ENCODE measurements around the gene GSKIP.

GSKIP gene

GRCh38 chr14:96370528-96370927 is 7.2 kb downstream of the GSKIP start:
- no peak for DNase-seq
- in situ Hi-C loops (cut with MboI; ENCODE audit: low pct_unique_long_range_greater_than_20kb, low sequenced_read_pairs) = no loop called here

- in situ Hi-C loops (cut with MboI; ENCODE audit: low pct_unique_long_range_greater_than_20kb, low sequenced_read_pairs) = no loop called here
- no peak for DNase-seq
Measured at GRCh38 chr14:96373538-96373937, 10.2 kb downstream of the GSKIP start.

- in situ Hi-C loops (cut with MboI; ENCODE audit: low pct_unique_long_range_greater_than_20kb, low sequenced_read_pairs) = no loop called here
- DNase-seq = no peak
Measured at GRCh38 chr14:96376093-96376492, 12.8 kb downstream of the GSKIP start.

- no peak for DNase-seq
Measured at GRCh38 chr14:96380735-96381134, 17.4 kb downstream of the GSKIP start.

GRCh38 chr14:96383445-96383844 is 20.1 kb downstream of the GSKIP start:
- no peak for DNase-seq
- in situ Hi-C loops (cut with MboI; ENCODE audit: low pct_unique_long_range_greater_than_20kb, low sequenced_read_pairs) = no loop called here

More at GRCh38 chr14:96380735-96381134, 17.4 kb downstream of the GSKIP start:
- in situ Hi-C loops (cut with MboI; ENCODE audit: low pct_unique_long_range_greater_than_20kb, low sequenced_read_pairs) = no loop called here

GRCh38 chr14:96384053-96384452 is 20.7 kb downstream of the GSKIP start:
- no peak for DNase-seq
- in situ Hi-C loops (cut with MboI; ENCODE audit: low pct_unique_long_range_greater_than_20kb, low sequenced_read_pairs) = no loop called here

GRCh38 chr14:96384740-96385139 is 21.4 kb downstream of the GSKIP start:
- no peak for DNase-seq
- in situ Hi-C loops (cut with MboI; ENCODE audit: low pct_unique_long_range_greater_than_20kb, low sequenced_read_pairs) = no loop called here

GRCh38 chr14:96385385-96385784 is 22.1 kb downstream of the GSKIP start:
- in situ Hi-C loops (cut with MboI; ENCODE audit: low pct_unique_long_range_greater_than_20kb, low sequenced_read_pairs) = no loop called here
- no peak for DNase-seq

GRCh38 chr14:96390965-96391292 is 27.6 kb downstream of the GSKIP start:
- in situ Hi-C loops (cut with MboI; ENCODE audit: low pct_unique_long_range_greater_than_20kb, low sequenced_read_pairs) = no loop called here
- no peak for DNase-seq

GRCh38 chr14:96391293-96392118 is 28.2 kb downstream of the GSKIP start:
- in situ Hi-C loops (cut with MboI; ENCODE audit: low pct_unique_long_range_greater_than_20kb, low sequenced_read_pairs) = no loop called here
- peak; percentile 76 for DNase-seq

- in situ Hi-C loops (cut with MboI; ENCODE audit: low pct_unique_long_range_greater_than_20kb, low sequenced_read_pairs) = no loop called here
- DNase-seq = no peak
Measured at GRCh38 chr14:96393071-96393691, 29.9 kb downstream of the GSKIP start.

- no peak for DNase-seq
- in situ Hi-C loops (cut with MboI; ENCODE audit: low pct_unique_long_range_greater_than_20kb, low sequenced_read_pairs) = no loop called here
Measured at GRCh38 chr14:96394047-96394815, 30.9 kb downstream of the GSKIP start.

- in situ Hi-C loops (cut with MboI; ENCODE audit: low pct_unique_long_range_greater_than_20kb, low sequenced_read_pairs) = no loop called here
- DNase-seq = no peak
Measured at GRCh38 chr14:96398432-96398831, 35.1 kb downstream of the GSKIP start.

- no peak for DNase-seq
- in situ Hi-C loops (cut with MboI; ENCODE audit: low pct_unique_long_range_greater_than_20kb, low sequenced_read_pairs) = no loop called here
Measured at GRCh38 chr14:96398921-96399320, 35.6 kb downstream of the GSKIP start.

- DNase-seq = no peak
- in situ Hi-C loops (cut with MboI; ENCODE audit: low pct_unique_long_range_greater_than_20kb, low sequenced_read_pairs) = no loop called here
Measured at GRCh38 chr14:96399405-96399804, 36.1 kb downstream of the GSKIP start.

- in situ Hi-C loops (cut with MboI; ENCODE audit: low pct_unique_long_range_greater_than_20kb, low sequenced_read_pairs) = no loop called here
- no peak for DNase-seq
Measured at GRCh38 chr14:96400495-96400894, 37.2 kb downstream of the GSKIP start.

- no peak for DNase-seq
- in situ Hi-C loops (cut with MboI; ENCODE audit: low pct_unique_long_range_greater_than_20kb, low sequenced_read_pairs) = no loop called here
Measured at GRCh38 chr14:96403409-96403808, 40.1 kb downstream of the GSKIP start.

GRCh38 chr14:96405677-96406076 is 42.4 kb downstream of the GSKIP start:
- in situ Hi-C loops (cut with MboI; ENCODE audit: low pct_unique_long_range_greater_than_20kb, low sequenced_read_pairs) = no loop called here
- no peak for DNase-seq

- DNase-seq = no peak
- in situ Hi-C loops (cut with MboI; ENCODE audit: low pct_unique_long_range_greater_than_20kb, low sequenced_read_pairs) = no loop called here
Measured at GRCh38 chr14:96407935-96408570, 44.7 kb downstream of the GSKIP start.

GRCh38 chr14:96408608-96409007 is 45.3 kb downstream of the GSKIP start:
- in situ Hi-C loops (cut with MboI; ENCODE audit: low pct_unique_long_range_greater_than_20kb, low sequenced_read_pairs) = no loop called here
- no peak for DNase-seq

Data from KBM-7 (cell line).